MG63 (cell line): ENCODE data around the gene MC1R. TPM values are rescaled to one million over a fixed set of nuclear protein-coding genes. Genes with fewer than 3 reads are reported as not detected.
A peak's percentile ranks its signal among the peaks of the same experiment; 100 is the strongest.

Source experiments
- DNase-seq: peaks from one replicate; pipeline ENCODE4 v3.0.0-alpha.2; 2020
- H3K27me3 ChIP-seq: fragments of 250-450 bp; sonication (Bioruptor Pico); 2 replicates; pipeline ENCODE4 v1.5.1; 2020; ENCODE audit warnings: mild to moderate bottlenecking, moderate library complexity
- H3K36me3 ChIP-seq: fragments of 250-450 bp; sonication (Bioruptor Pico); 2 replicates; pipeline ENCODE4 v1.5.1; 2020; ENCODE audit warnings: mild to moderate bottlenecking, moderate library complexity
- H3K4me3 ChIP-seq: fragments of 250-450 bp; sonication (Bioruptor Pico); 2 replicates; pipeline ENCODE4 v1.5.1; 2020; ENCODE audit warnings: mild to moderate bottlenecking, moderate library complexity
- H3K9me3 ChIP-seq: fragments of 250-450 bp; sonication (Bioruptor Pico); 2 replicates; pipeline ENCODE4 v1.5.1; 2020; ENCODE audit warnings: mild to moderate bottlenecking, moderate library complexity
- total RNA-seq: library from RNA; depleted of rRNA; stranded (reverse); fragments of >200 nt; shearing (Covaris generic); gene quantifications from 2 replicates; pipeline ENCODE4 v1.2.3, GENCODE V29; 2014; ENCODE audit warnings: low replicate concordance

MC1R gene
- total RNA-seq, 1 experiment from 2014 or later: 21.1 TPM

DNA sequence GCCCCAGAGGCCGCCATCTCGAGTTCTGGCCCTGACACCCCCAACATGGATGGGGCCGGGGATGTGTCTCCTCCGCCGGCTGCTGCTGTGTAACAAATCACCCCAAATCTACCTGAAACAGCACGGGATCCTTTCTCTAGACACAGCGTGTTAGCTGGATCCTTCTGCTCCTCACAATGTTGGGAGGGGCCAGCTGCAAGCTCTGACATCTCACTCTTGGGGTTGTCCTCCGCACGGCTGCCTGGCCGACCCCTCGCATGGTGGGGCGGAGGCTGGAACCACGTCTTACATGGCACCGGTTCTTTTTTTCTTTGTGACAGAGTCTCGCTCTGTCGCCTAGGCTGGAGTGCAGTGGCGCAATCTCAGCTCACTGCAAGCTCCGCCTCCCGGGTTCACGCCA, 18.3 kb downstream of the MC1R start:
- Histone ChIP-seq H3K27me3 (no peaks in the 10 kb centered on the region; the same call in 1 of the 2 replicates), H3K9me3 (no peaks in the 10 kb centered on the region), H3K4me3 (no peak overlapping the region), H3K36me3 (peaks cover 52% of the 10 kb centered on the region)
- DNase-seq: no peak

- Histone ChIP-seq H3K9me3 (no peaks in the 10 kb centered on the region), H3K27me3 (no peaks in the 10 kb centered on the region; the same call in 1 of the 2 replicates), H3K36me3 (peaks cover 44% of the 10 kb centered on the region), H3K4me3 (no peak overlapping the region)
- no peak for DNase-seq
Observed at GRCh38 chr16:89938175-89938885, 19.7 kb downstream of the MC1R start.

GRCh38 chr16:89944773-89945172, 26.1 kb downstream of the MC1R start:
- no peak for DNase-seq
- H3K27me3 ChIP-seq: no peaks in the 10 kb centered on the region; the same call in 1 of the 2 replicates
- peaks cover 7% of the 10 kb centered on the region; the same call in 1 of the 2 replicates for H3K36me3 ChIP-seq
- no peak overlapping the region for H3K4me3 ChIP-seq
- no peaks in the 10 kb centered on the region for H3K9me3 ChIP-seq

- Histone ChIP-seq H3K9me3 (no peaks in the 10 kb centered on the region), H3K36me3 (peaks cover 10% of the 10 kb centered on the region; the same call in 1 of the 2 replicates), H3K27me3 (no peaks in the 10 kb centered on the region; the same call in 1 of the 2 replicates), H3K4me3 (no peak overlapping the region)
- DNase-seq: no peak
Observed at GRCh38 chr16:89945654-89946053, 27.0 kb downstream of the MC1R start.

GRCh38 chr16:89946515-89946914, 27.9 kb downstream of the MC1R start:
- H3K36me3 ChIP-seq: peaks cover 16% of the 10 kb centered on the region
- DNase-seq: no peak
- no peaks in the 10 kb centered on the region; the same call in 1 of the 2 replicates for H3K27me3 ChIP-seq
- no peak overlapping the region for H3K4me3 ChIP-seq
- no peaks in the 10 kb centered on the region for H3K9me3 ChIP-seq

DNA sequence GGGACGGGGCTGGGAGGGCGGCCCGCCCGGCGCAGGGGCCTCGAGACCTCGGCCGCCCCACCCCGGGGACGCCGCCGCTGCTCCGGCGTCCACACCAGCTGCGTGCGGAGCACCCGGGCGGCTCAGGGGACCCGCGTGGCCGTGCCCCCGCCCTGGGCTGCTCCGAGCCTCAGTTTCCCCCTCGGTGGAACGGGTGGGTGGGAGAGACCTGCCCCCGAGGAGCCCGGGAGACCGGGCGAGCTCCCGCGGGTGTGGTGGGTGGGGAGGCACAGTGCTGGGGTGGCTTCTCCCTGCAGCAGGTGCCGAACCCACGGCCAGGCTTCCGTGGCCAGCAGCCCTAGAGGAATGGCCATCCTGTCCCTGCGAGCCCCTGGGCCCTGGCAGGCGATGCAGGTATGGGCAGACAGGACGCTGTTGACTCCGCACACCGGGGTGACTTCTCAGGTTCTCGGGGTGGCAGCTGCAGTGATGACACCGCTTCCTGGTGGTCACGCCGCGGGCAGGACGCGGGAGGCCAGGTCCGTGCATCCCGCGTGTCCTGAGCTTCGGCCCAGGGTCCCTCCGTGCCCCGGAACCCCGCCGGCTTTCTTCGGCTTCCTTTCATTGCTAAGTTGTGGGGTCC, 30.6 kb downstream of the MC1R start:
- H3K36me3 ChIP-seq: peaks cover 31% of the 10 kb centered on the region
- DNase-seq: peak; percentile 51
- H3K9me3 ChIP-seq: no peaks in the 10 kb centered on the region
- peak overlapping the region; percentile 84 for H3K4me3 ChIP-seq
- no peaks in the 10 kb centered on the region for H3K27me3 ChIP-seq

DNA sequence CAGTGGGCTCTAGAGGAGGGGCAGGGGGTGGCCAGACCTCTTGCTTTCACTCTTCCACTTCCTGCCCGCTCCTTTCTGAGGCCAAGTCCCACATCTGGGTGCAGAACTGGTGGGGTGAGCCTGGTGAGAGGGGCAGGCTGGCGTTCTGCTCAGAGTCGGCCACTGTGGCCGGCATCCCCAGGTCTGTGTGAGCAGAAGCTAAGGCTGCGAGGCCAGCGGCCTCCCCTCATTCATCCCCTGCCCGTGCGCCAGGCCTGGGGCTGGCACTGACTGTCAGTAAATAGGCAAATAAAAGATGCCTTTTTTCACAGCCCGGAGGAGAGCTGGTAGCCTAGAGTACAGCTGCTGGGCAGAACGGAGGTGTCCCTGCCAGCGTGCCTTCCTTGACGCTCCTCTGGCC, 31.1 kb downstream of the MC1R start:
- no peaks in the 10 kb centered on the region for H3K9me3 ChIP-seq
- no peak for DNase-seq
- no peaks in the 10 kb centered on the region for H3K27me3 ChIP-seq
- peaks cover 36% of the 10 kb centered on the region for H3K36me3 ChIP-seq
- peak overlapping the region; percentile 84 for H3K4me3 ChIP-seq

- DNase-seq: no peak
- Histone ChIP-seq H3K36me3 (peaks cover 54% of the 10 kb centered on the region), H3K27me3 (no peaks in the 10 kb centered on the region), H3K4me3 (no peak overlapping the region), H3K9me3 (no peaks in the 10 kb centered on the region)
Observed at GRCh38 chr16:89951509-89951908, 32.8 kb downstream of the MC1R start.

DNA sequence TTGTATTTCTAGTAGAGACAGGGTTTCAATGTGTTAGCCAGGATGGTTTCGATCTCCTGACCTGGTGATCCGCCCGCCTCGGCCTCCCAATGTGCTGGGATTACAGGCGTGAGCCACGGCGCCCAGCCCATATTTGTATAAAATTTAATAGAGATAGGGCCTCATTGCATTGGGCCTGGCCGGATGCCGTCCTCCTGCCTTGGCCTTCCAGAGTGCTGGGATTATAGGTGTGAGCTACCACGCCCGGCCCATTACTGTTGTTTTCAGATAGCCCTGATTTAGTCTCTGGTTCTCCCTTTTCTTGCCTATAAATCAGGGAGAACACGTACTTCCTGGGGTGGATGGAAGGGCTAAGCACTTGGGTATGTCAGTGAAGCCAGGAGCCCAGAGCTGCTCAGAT, 33.4 kb downstream of the MC1R start:
- no peaks in the 10 kb centered on the region for H3K9me3 ChIP-seq
- H3K4me3 ChIP-seq: no peak overlapping the region
- DNase-seq: no peak
- peaks cover 59% of the 10 kb centered on the region for H3K36me3 ChIP-seq
- H3K27me3 ChIP-seq: no peaks in the 10 kb centered on the region

DNA sequence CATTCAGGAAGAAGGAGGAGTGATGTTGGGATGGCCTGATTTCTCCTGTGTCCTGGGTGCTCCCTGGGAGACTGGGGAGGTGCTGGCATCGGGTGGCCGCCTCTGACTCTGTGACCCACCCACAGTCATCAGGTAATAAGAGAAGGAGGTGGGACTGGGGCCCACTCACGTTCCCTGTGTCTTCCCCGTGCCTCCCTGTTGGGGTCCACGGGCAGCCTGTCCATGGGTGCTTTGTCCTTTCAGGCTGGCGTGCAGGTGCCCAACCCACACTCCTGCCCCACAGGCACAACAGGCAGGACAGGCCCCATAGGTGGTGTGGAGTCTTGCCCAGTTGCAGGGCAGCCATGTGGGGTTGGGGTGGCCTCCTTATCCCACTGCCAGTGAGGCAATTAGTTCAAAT, 33.9 kb downstream of the MC1R start:
- Histone ChIP-seq H3K4me3 (no peak overlapping the region), H3K27me3 (no peaks in the 10 kb centered on the region), H3K9me3 (no peaks in the 10 kb centered on the region), H3K36me3 (peaks cover 64% of the 10 kb centered on the region)
- no peak for DNase-seq

GRCh38 chr16:89953671-89954406, 35.2 kb downstream of the MC1R start:
- Histone ChIP-seq H3K4me3 (no peak overlapping the region), H3K36me3 (peaks cover 77% of the 10 kb centered on the region), H3K27me3 (no peaks in the 10 kb centered on the region), H3K9me3 (no peaks in the 10 kb centered on the region)
- DNase-seq: no peak

GRCh38 chr16:89954462-89954861, 35.8 kb downstream of the MC1R start:
- H3K36me3 ChIP-seq: peaks cover 83% of the 10 kb centered on the region

GRCh38 chr16:89955001-89955685, 36.5 kb downstream of the MC1R start:
- DNase-seq: no peak
- Histone ChIP-seq H3K4me3 (no peak overlapping the region), H3K36me3 (peaks cover 84% of the 10 kb centered on the region), H3K27me3 (no peaks in the 10 kb centered on the region), H3K9me3 (no peaks in the 10 kb centered on the region)

More at GRCh38 chr16:89954462-89954861, 35.8 kb downstream of the MC1R start:
- no peak for DNase-seq
- Histone ChIP-seq H3K9me3 (no peaks in the 10 kb centered on the region), H3K27me3 (no peaks in the 10 kb centered on the region), H3K4me3 (no peak overlapping the region)

GRCh38 chr16:89956505-89957215, 38.0 kb downstream of the MC1R start:
- Histone ChIP-seq H3K36me3 (peaks cover 89% of the 10 kb centered on the region), H3K9me3 (no peaks in the 10 kb centered on the region)
- no peak for DNase-seq

GRCh38 chr16:89957216-89957785, 38.6 kb downstream of the MC1R start:
- no peak for DNase-seq
- Histone ChIP-seq H3K36me3 (peaks cover 92% of the 10 kb centered on the region), H3K4me3 (no peak overlapping the region), H3K27me3 (no peaks in the 10 kb centered on the region), H3K9me3 (no peaks in the 10 kb centered on the region)

More at GRCh38 chr16:89956505-89957215, 38.0 kb downstream of the MC1R start:
- no peak overlapping the region for H3K4me3 ChIP-seq
- no peaks in the 10 kb centered on the region for H3K27me3 ChIP-seq

DNA sequence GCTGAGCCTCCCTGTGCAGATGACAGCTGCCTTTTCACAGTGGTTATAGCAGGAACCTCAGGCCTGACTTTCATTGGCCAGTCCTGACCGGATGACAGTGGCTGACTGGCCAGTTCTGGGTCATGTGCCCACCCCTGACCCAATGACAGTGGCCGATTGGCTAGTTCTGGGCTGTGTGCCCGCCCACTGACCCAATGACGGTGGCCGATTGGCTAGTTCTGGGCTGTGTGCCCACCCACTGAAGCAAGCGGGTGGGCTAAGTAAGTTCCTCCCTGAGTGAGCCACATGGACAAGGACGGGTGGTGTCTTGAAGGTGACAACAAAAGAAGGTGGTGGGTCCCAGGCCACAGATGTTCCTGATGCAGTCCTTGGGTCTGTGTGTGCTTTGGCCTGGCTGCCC, 39.4 kb downstream of the MC1R start:
- DNase-seq: peak; percentile 85
- no peak overlapping the region for H3K4me3 ChIP-seq
- no peaks in the 10 kb centered on the region for H3K9me3 ChIP-seq
- H3K36me3 ChIP-seq: peaks cover 94% of the 10 kb centered on the region
- no peaks in the 10 kb centered on the region for H3K27me3 ChIP-seq
